Tibial nerve (tissue), 4 donors: ENCODE data around the gene LYPD3. TPM values are rescaled to one million over a fixed set of nuclear protein-coding genes. Genes with fewer than 3 reads are reported as not detected.
"Not testable (repeated sequence)": the region's sequence is repeated elsewhere in the genome, so short reads cannot be mapped to it uniquely, and the experiment has no call there.

Source experiments
- DNase-seq, 2 donors: peaks; one replicate each; pipeline ENCODE4 v3.0.0-alpha.2; 2019; ENCODE audit warnings: low spot score in 2 of 2
- H3K27ac ChIP-seq, 4 donors: fragments of 200-600 bp; sonication (generic) in 3 of 4; one replicate each; pipeline ENCODE4 v1.5.1; 2017 to 2019; ENCODE audit warnings: mild to moderate bottlenecking in 1 of 4
- H3K27me3 ChIP-seq, 2 donors: fragments of 200-600 bp; sonication (generic) in 1 of 2; one replicate each; pipeline versions ENCODE4 v1.5.1 to v1.6.0; 2017 to 2019
- H3K36me3 ChIP-seq, 3 donors: fragments of 200-600 bp; sonication (generic); one replicate each; pipeline ENCODE4 v1.5.1; 2018 to 2019
- H3K4me1 ChIP-seq, 4 donors: fragments of 200-600 bp; sonication (generic) in 3 of 4; one replicate each; pipeline ENCODE4 v1.5.1; 2017 to 2019
- H3K4me3 ChIP-seq, 4 donors: fragments of 200-600 bp; sonication (generic) in 3 of 4; one replicate each; pipeline ENCODE4 v1.5.1; 2017 to 2019; ENCODE audit warnings: mild to moderate bottlenecking in 1 of 4, moderate library complexity in 1 of 4
- H3K9me3 ChIP-seq, 4 donors: fragments of 200-600 bp; sonication (generic) in 3 of 4; one replicate each; pipeline ENCODE4 v1.5.1; 2017 to 2019
- CTCF ChIP-seq, 5 experiments: fragments of 200-600 bp in 3 of 5; fragments of 450-650 bp in 2 of 5; sonication (generic) in 3 of 5; IDR thresholded peaks; one replicate each; pipeline ENCODE4 v1.5.1; 2016 to 2019; ENCODE audit warnings: antibody characterized with exemption in 5 of 5, mild to moderate bottlenecking in 3 of 5, moderate library complexity in 2 of 5
- EP300 ChIP-seq, 2 donors: sonication (generic); formaldehyde crosslinking; IDR thresholded peaks; one replicate each; pipeline ENCODE4 v1.6.1; 2017; ENCODE audit warnings: antibody characterized with exemption in 2 of 2, mild to moderate bottlenecking in 1 of 2
- POLR2A ChIP-seq, 2 donors: fragments of 450-650 bp; IDR thresholded peaks; one replicate each; pipeline ENCODE4 v1.6.1; 2017; ENCODE audit warnings: antibody characterized with exemption in 2 of 2, mild to moderate bottlenecking in 2 of 2, moderate library complexity in 2 of 2
- WGBS, 2 donors: methylation state at CpG; one replicate each; pipeline ENCODE4 v1.1.5; 2018; 5-methylcytosine and 5-hydroxymethylcytosine counted together
- total RNA-seq, 4 donors: library from RNA; depleted of rRNA; stranded (reverse); fragments of >200 nt; gene quantifications; one replicate each; pipeline ENCODE4 v1.1.0, GENCODE V29; 2016

LYPD3 gene
- total RNA-seq, 4 donors from 2014 or later = 0.42 to 0.44 TPM; not detected in 2

- H3K27ac ChIP-seq = no peak overlapping the region
- no peak for DNase-seq
- no peaks in the 10 kb centered on the region for H3K36me3 ChIP-seq
- 33 to 39% methylated on average over 3 of the region's 3 CpGs for WGBS, 2 donors
- peaks cover 0 to 6% (median 0%) of the 10 kb centered on the region in 4 donors for H3K4me1 ChIP-seq
- TF ChIP-seq EP300 (IDR thresholded peaks at IDR 0.05) = no peak
- no peak for TF ChIP-seq CTCF (IDR thresholded peaks at IDR 0.05)
- no peak for TF ChIP-seq POLR2A (IDR thresholded peaks at IDR 0.05)
- no peaks in the 10 kb centered on the region for H3K9me3 ChIP-seq
- H3K27me3 ChIP-seq = no peaks in the 10 kb centered on the region
- no peak overlapping the region for H3K4me3 ChIP-seq
Observed at GRCh38 chr19:43441716-43442115, 23.7 kb downstream of the LYPD3 start.

GRCh38 chr19:43439709-43440063 is 25.7 kb downstream of the LYPD3 start:
- Histone ChIP-seq H3K27ac (no peak overlapping the region), H3K9me3 (no peaks in the 10 kb centered on the region), H3K36me3 (no peaks in the 10 kb centered on the region), H3K4me3 (no peak overlapping the region), H3K4me1 (peaks cover 0 to 6% (median 0%) of the 10 kb centered on the region in 4 donors), H3K27me3 (no peaks in the 10 kb centered on the region)
- DNase-seq = no peak
- TF ChIP-seq EP300 (IDR thresholded peaks at IDR 0.05) (no peak), POLR2A (IDR thresholded peaks at IDR 0.05) (no peak), CTCF (IDR thresholded peaks at IDR 0.05) (no peak)

GRCh38 chr19:43439032-43439708 is 26.2 kb downstream of the LYPD3 start:
- no peaks in the 10 kb centered on the region for H3K9me3 ChIP-seq
- H3K4me3 ChIP-seq = no peak overlapping the region
- H3K36me3 ChIP-seq = no peaks in the 10 kb centered on the region
- no peak overlapping the region for H3K27ac ChIP-seq
- no peak for DNase-seq
- TF ChIP-seq POLR2A (IDR thresholded peaks at IDR 0.05) (no peak), CTCF (IDR thresholded peaks at IDR 0.05) (no peak), EP300 (IDR thresholded peaks at IDR 0.05) (no peak)
- peaks cover 0 to 6% (median 0%) of the 10 kb centered on the region in 4 donors for H3K4me1 ChIP-seq
- H3K27me3 ChIP-seq = no peaks in the 10 kb centered on the region
- WGBS, 2 donors = 63 to 68% methylated on average over 13 to 14 of the region's 14 CpGs

GRCh38 chr19:43438291-43439031 is 26.9 kb downstream of the LYPD3 start:
- Histone ChIP-seq H3K4me1 (peaks cover 0 to 6% (median 0%) of the 10 kb centered on the region in 4 donors), H3K27ac (no peak overlapping the region), H3K27me3 (no peaks in the 10 kb centered on the region), H3K9me3 (no peaks in the 10 kb centered on the region), H3K4me3 (no peak overlapping the region), H3K36me3 (no peaks in the 10 kb centered on the region)
- no peak for DNase-seq
- no peak for TF ChIP-seq POLR2A (IDR thresholded peaks at IDR 0.05)
- TF ChIP-seq EP300 (IDR thresholded peaks at IDR 0.05) = no peak
- TF ChIP-seq CTCF (IDR thresholded peaks at IDR 0.05) = no peak
- WGBS, 2 donors = 65% methylated on average over 9 of the region's 9 CpGs

GRCh38 chr19:43437712-43438111 is 27.7 kb downstream of the LYPD3 start:
- Histone ChIP-seq H3K4me3 (no peak overlapping the region), H3K36me3 (no peaks in the 10 kb centered on the region), H3K4me1 (peaks cover 0 to 6% (median 0%) of the 10 kb centered on the region in 4 donors), H3K27ac (no peak overlapping the region), H3K9me3 (no peaks in the 10 kb centered on the region), H3K27me3 (no peaks in the 10 kb centered on the region)
- DNase-seq = no peak
- 93 to 95% methylated on average over 6 of the region's 6 CpGs for WGBS, 2 donors
- TF ChIP-seq CTCF (IDR thresholded peaks at IDR 0.05) = no peak
- no peak for TF ChIP-seq EP300 (IDR thresholded peaks at IDR 0.05)
- TF ChIP-seq POLR2A (IDR thresholded peaks at IDR 0.05) = no peak

- 82 to 90% methylated on average over 11 of the region's 11 CpGs for WGBS, 2 donors
- not testable (repeated sequence) for H3K4me3 ChIP-seq, H3K9me3 ChIP-seq, DNase-seq, H3K4me1 ChIP-seq, H3K36me3 ChIP-seq, H3K27ac ChIP-seq, H3K27me3 ChIP-seq
Observed at GRCh38 chr19:43437284-43437683, 28.1 kb downstream of the LYPD3 start.
